GM19455 (cell line): ENCODE results near the gene HOXA4.

ENCODE experiments used
- ATAC-seq: cut with Tn5 transposase; IDR thresholded peaks from one replicate; pipeline ENCODE4 v1.9.1; 2021; ENCODE audit not compliant: unreplicated experiment

Gene HOXA4

GRCh38 chr7:27117887-27118491 lies 12.6 kb downstream of the HOXA4 start:
- no peak for ATAC-seq

GRCh38 chr7:27116962-27117886 lies 13.3 kb downstream of the HOXA4 start:
- ATAC-seq: no peak

GRCh38 chr7:27116031-27116961 lies 14.3 kb downstream of the HOXA4 start:
- ATAC-seq: no peak

- ATAC-seq: no peak
These were observed 15.1 kb downstream of the HOXA4 start for GRCh38 chr7:27115221-27116026.

- no peak for ATAC-seq
These were observed 15.7 kb downstream of the HOXA4 start for GRCh38 chr7:27114881-27115220.

- no peak for ATAC-seq
These were observed 16.4 kb downstream of the HOXA4 start for GRCh38 chr7:27113991-27114769.

- ATAC-seq: no peak
These were observed 17.3 kb downstream of the HOXA4 start for GRCh38 chr7:27112955-27113949.

- no peak for ATAC-seq
These were observed 18.2 kb downstream of the HOXA4 start for GRCh38 chr7:27112361-27112760.

- no peak for ATAC-seq
These were observed 18.7 kb downstream of the HOXA4 start for GRCh38 chr7:27111751-27112277.

GRCh38 chr7:27111042-27111750 lies 19.4 kb downstream of the HOXA4 start:
- no peak for ATAC-seq

- no peak for ATAC-seq
These were observed 20.1 kb downstream of the HOXA4 start for GRCh38 chr7:27110186-27111031.

GRCh38 chr7:27109466-27110185 lies 20.9 kb downstream of the HOXA4 start:
- no peak for ATAC-seq

- no peak for ATAC-seq
These were observed 22.0 kb downstream of the HOXA4 start for GRCh38 chr7:27108390-27109127.

- ATAC-seq: no peak
These were observed 22.9 kb downstream of the HOXA4 start for GRCh38 chr7:27107391-27108381.
